BJ (cell line): ENCODE measurements around the gene MARCHF6. TPM values are rescaled to one million over a fixed set of nuclear protein-coding genes. Genes with fewer than 3 reads are reported as not detected.
"Not testable (repeated sequence)": the region's sequence is repeated elsewhere in the genome, so short reads cannot be mapped to it uniquely, and the experiment has no call there.

Experiments used
- CTCF ChIA-PET: fragments of 350-600 bp; formaldehyde crosslinking; extraction: SDS; loops from one replicate; lab custom pipeline; 2021; ENCODE audit warnings: antibody characterized with exemption, inconsistent platforms; lab: Yijun Ruan, JAX
- POLR2A ChIA-PET: fragments of 300-600 bp; sonication (Branson Sonifier 250); formaldehyde crosslinking; extraction: SDS; loops from one replicate; lab custom pipeline; 2021; ENCODE audit warnings: antibody characterized with exemption; lab: Charles Lee
- DNase-seq: peaks from one replicate; pipeline ENCODE4 v3.0.0-alpha.2; 2011; ENCODE audit warnings: low read depth
- H3K27me3 ChIP-seq: 2 replicates; pipeline ENCODE4 v1.6.0; 2011; ENCODE audit warnings: low read length; ENCODE audit not compliant: control insufficient read depth, insufficient read depth
- H3K36me3 ChIP-seq: 2 replicates; pipeline ENCODE4 v1.5.1; 2011; ENCODE audit warnings: low read length; ENCODE audit not compliant: control insufficient read depth, insufficient read depth
- H3K4me3 ChIP-seq: 2 replicates; pipeline ENCODE4 v1.5.1; 2011; ENCODE audit warnings: low read depth, mild to moderate bottlenecking, control low read depth, low read length
- CTCF ChIP-seq: IDR thresholded peaks from 2 replicates; pipeline ENCODE4 v1.5.1; 2011; ENCODE audit warnings: low read depth, mild to moderate bottlenecking, control low read depth, inconsistent platforms, low read length, moderate library complexity; ENCODE audit not compliant: insufficient read depth
- polyA plus RNA-seq: library from polyadenylated mRNA; depleted of rRNA; stranded (reverse); fragments of >200 nt; gene quantifications from 2 replicates; pipeline ENCODE4 v1.2.3, GENCODE V29; 2011

The MARCHF6 gene
- polyA plus RNA-seq, 1 experiment: 110 TPM

GRCh38 chr5:10391130-10391529 lies 37.6 kb downstream of the MARCHF6 start:
- Histone ChIP-seq H3K36me3 (peaks cover 12% of the 10 kb centered on the region), H3K27me3 (no peaks in the 10 kb centered on the region), H3K4me3 (no peak overlapping the region)
- ChIA-PET POLR2A (no interaction called here), CTCF (no interaction called here)
- TF ChIP-seq CTCF: no peak
- DNase-seq: no peak

GRCh38 chr5:10392567-10393328 lies 39.3 kb downstream of the MARCHF6 start:
- CTCF ChIA-PET: interaction anchor here (0.8 to 0.9 kb wide), 2 partner anchors 24 to 109 kb away, joined by 3 to 4 read pairs; no protein-coding TSS in a partner anchor
- H3K27me3 ChIP-seq, DNase-seq, H3K4me3 ChIP-seq: not testable (repeated sequence)
- peaks cover 17% of the 10 kb centered on the region for H3K36me3 ChIP-seq
- POLR2A ChIA-PET: interaction anchor here (0.6 kb wide), 1 partner anchor 30 kb away, joined by 4 read pairs; no protein-coding TSS in a partner anchor

- no peak for TF ChIP-seq CTCF
- POLR2A ChIA-PET: interaction anchor here (0.6 to 0.7 kb wide), 2 partner anchors 30 to 40 kb away, joined by 3 to 4 read pairs; no protein-coding TSS in a partner anchor
- no peak overlapping the region for H3K4me3 ChIP-seq
- H3K27me3 ChIP-seq: no peaks in the 10 kb centered on the region
- DNase-seq: peak; percentile 12
- H3K36me3 ChIP-seq: peaks cover 17% of the 10 kb centered on the region
- CTCF ChIA-PET: interaction anchor here (0.8 kb wide), 2 partner anchors 25 to 110 kb away, joined by 3 to 4 read pairs; no protein-coding TSS in a partner anchor
Measured at GRCh38 chr5:10393491-10393890, 40.0 kb downstream of the MARCHF6 start.

GRCh38 chr5:10396552-10396951 lies 43.1 kb downstream of the MARCHF6 start:
- Histone ChIP-seq H3K27me3 (no peaks in the 10 kb centered on the region), H3K36me3 (peaks cover 14% of the 10 kb centered on the region), H3K4me3 (no peak overlapping the region)
- no peak for TF ChIP-seq CTCF
- no peak for DNase-seq
- CTCF ChIA-PET: interaction anchor here (1.0 to 1.4 kb wide), 2 partner anchors 67 to 113 kb away, joined by 3 to 4 read pairs; no protein-coding TSS in a partner anchor
- POLR2A ChIA-PET: no interaction called here

- POLR2A ChIA-PET: no interaction called here
Measured at GRCh38 chr5:10399839-10400238, 46.3 kb downstream of the MARCHF6 start.

More at GRCh38 chr5:10399839-10400238, 46.3 kb downstream of the MARCHF6 start:
- no peak for DNase-seq
- CTCF ChIA-PET: no interaction called here
- no peak for TF ChIP-seq CTCF
- peaks cover 13% of the 10 kb centered on the region for H3K36me3 ChIP-seq
- H3K4me3 ChIP-seq: no peak overlapping the region
- no peaks in the 10 kb centered on the region for H3K27me3 ChIP-seq
